ENCODE results near the gene AMMECR1L.

DNA sequence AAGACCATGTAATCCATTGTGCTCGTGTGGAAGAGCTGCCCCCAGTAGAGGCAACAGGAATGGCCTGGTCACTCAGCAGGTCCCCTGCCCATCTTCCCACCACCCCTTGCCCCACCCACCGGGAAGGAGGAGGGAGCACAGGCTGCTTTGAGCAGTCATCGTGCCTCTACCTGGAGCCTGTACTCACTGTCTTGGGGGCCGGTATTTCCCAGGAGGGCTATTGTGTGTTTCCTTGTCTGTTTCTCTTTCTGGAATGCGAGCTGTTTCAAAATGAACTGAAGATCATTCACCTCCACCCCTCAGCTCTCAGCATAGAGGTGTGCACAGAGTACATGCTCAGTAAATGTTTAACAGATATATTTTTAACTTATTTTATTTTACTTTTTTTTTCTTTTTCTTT, 7.7 kb upstream of the AMMECR1L start:
- TF ChIP-seq, protein P1, sequence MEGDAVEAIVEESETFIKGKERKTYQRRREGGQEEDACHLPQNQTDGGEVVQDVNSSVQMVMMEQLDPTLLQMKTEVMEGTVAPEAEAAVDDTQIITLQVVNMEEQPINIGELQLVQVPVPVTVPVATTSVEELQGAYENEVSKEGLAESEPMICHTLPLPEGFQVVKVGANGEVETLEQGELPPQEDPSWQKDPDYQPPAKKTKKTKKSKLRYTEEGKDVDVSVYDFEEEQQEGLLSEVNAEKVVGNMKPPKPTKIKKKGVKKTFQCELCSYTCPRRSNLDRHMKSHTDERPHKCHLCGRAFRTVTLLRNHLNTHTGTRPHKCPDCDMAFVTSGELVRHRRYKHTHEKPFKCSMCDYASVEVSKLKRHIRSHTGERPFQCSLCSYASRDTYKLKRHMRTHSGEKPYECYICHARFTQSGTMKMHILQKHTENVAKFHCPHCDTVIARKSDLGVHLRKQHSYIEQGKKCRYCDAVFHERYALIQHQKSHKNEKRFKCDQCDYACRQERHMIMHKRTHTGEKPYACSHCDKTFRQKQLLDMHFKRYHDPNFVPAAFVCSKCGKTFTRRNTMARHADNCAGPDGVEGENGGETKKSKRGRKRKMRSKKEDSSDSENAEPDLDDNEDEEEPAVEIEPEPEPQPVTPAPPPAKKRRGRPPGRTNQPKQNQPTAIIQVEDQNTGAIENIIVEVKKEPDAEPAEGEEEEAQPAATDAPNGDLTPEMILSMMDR (IDR thresholded peaks at IDR 0.05) = no peak
- no peak for TF ChIP-seq POLR2A (IDR thresholded peaks at IDR 0.05; ENCODE audit: low read depth)
- no peak for TF ChIP-seq EP300 (IDR thresholded peaks at IDR 0.05)
